IMR-90 (cell line): Measurements from ENCODE around the gene SSC4D. TPM values are rescaled to one million over a fixed set of nuclear protein-coding genes. Genes with fewer than 3 reads are reported as not detected.
"Not testable (repeated sequence)": the region's sequence is repeated elsewhere in the genome, so short reads cannot be mapped to it uniquely, and the experiment has no call there.

Experiments
- ATAC-seq: fragments of 200-7000 bp; cut with Tn5 transposase; 2 replicates; pipeline ENCODE4 v1.9.1; 2020; ENCODE audit warnings: low read depth, mild to moderate bottlenecking, moderate library complexity
- BruUV-seq: library from RNA; stranded (reverse); fragments of 400-500 nt; replicated peaks from 2 replicates; lab custom pipeline; 2021; lab: Mats Ljungman, UMichigan
- CTCF ChIA-PET: fragments of 300-600 bp; formaldehyde crosslinking; extraction: SDS; loops from one replicate; lab custom pipeline; 2021; ENCODE audit warnings: antibody characterized with exemption; lab: Yijun Ruan, JAX
- POLR2A ChIA-PET: fragments of 300-600 bp; sonication (Branson Sonifier 250); formaldehyde crosslinking; loops from one replicate; lab custom pipeline; 2022; ENCODE audit warnings: antibody characterized with exemption; ENCODE audit not compliant: unreplicated experiment; lab: Charles Lee
- DNase-seq: peaks from one replicate; pipeline ENCODE4 v3.0.0; 2013
- H2AFZ ChIP-seq: replicated peaks from 2 replicates; pipeline ENCODE3; 2013; ENCODE audit warnings: low read length, mild to moderate bottlenecking; ENCODE audit not compliant: poor library complexity
- H2AK5ac ChIP-seq: 2 replicates; pipeline ENCODE4 v1.6.1; 2013; ENCODE audit warnings: low read depth, low read length, inconsistent platforms
- H2AK9ac ChIP-seq: replicated peaks from 2 replicates; pipeline ENCODE3; 2013; ENCODE audit warnings: mild to moderate bottlenecking, low read depth, low read length, moderate library complexity; ENCODE audit not compliant: poor library complexity
- H2BK120ac ChIP-seq: 2 replicates; pipeline ENCODE4 v1.6.1; 2013; ENCODE audit warnings: low read depth, low read length, inconsistent platforms
- H2BK15ac ChIP-seq: 3 replicates; pipeline ENCODE4 v1.6.1; 2013; ENCODE audit warnings: low read depth, low read length, inconsistent platforms
- H2BK20ac ChIP-seq: 2 replicates; pipeline ENCODE4 v1.6.1; 2013; ENCODE audit warnings: low read depth, mild to moderate bottlenecking, inconsistent platforms, low read length, moderate library complexity
- H2BK5ac ChIP-seq: 2 replicates; pipeline ENCODE4 v1.6.1; 2013; ENCODE audit warnings: mild to moderate bottlenecking, low read depth, low read length, inconsistent platforms; ENCODE audit not compliant: poor library complexity, severe bottlenecking
- H3K14ac ChIP-seq: replicated peaks from 2 replicates; pipeline ENCODE4 v1.6.1; 2013; ENCODE audit warnings: low read depth, low read length, inconsistent platforms
- H3K18ac ChIP-seq: 2 replicates; pipeline ENCODE4 v1.6.1; 2013; ENCODE audit warnings: low read depth, low read length, control low read depth
- H3K23ac ChIP-seq: 2 replicates; pipeline ENCODE4 v1.6.1; 2013; ENCODE audit warnings: low read depth, low read length, inconsistent platforms
- H3K27ac ChIP-seq: 2 replicates; pipeline ENCODE4 v1.5.1; 2013; ENCODE audit warnings: mild to moderate bottlenecking, control low read depth, low read length; ENCODE audit not compliant: insufficient read depth
- H3K27me3 ChIP-seq: 2 replicates; pipeline ENCODE4 v1.6.1; 2013; ENCODE audit warnings: low read length; ENCODE audit not compliant: control insufficient read depth, insufficient read depth
- H3K36me3 ChIP-seq: 2 replicates; pipeline ENCODE4 v1.6.1; 2013; ENCODE audit warnings: low read length, mixed read lengths; ENCODE audit not compliant: control insufficient read depth, insufficient read depth
- H3K4ac ChIP-seq: 2 replicates; pipeline ENCODE4 v1.6.1; 2013; ENCODE audit warnings: low read depth, low read length, inconsistent platforms
- H3K4me1 ChIP-seq: 2 replicates; pipeline ENCODE4 v1.6.1; 2013; ENCODE audit warnings: low read length, mixed read lengths; ENCODE audit not compliant: control insufficient read depth, insufficient read depth
- H3K4me2 ChIP-seq: 2 replicates; pipeline ENCODE4 v1.6.1; 2013; ENCODE audit warnings: low read depth, mild to moderate bottlenecking, control low read depth, low read length, moderate library complexity
- H3K4me3 ChIP-seq: 2 replicates; pipeline ENCODE4 v1.5.1; 2013; ENCODE audit warnings: low read depth, mild to moderate bottlenecking, control low read depth, low read length, moderate library complexity; ENCODE audit not compliant: insufficient read depth
- H3K56ac ChIP-seq: 2 replicates; pipeline ENCODE4 v1.6.1; 2013; ENCODE audit warnings: low read length, inconsistent platforms; ENCODE audit not compliant: insufficient read depth; ENCODE audit errors: extremely low read depth
- H3K79me1 ChIP-seq, 2 experiments: 2 replicates each; pipeline ENCODE4 v1.6.1; 2013; ENCODE audit warnings: low read length in 2 of 2, inconsistent platforms in 1 of 2, low read depth in 1 of 2
- H3K9ac ChIP-seq: 2 replicates; pipeline ENCODE4 v1.6.1; 2013; ENCODE audit warnings: low read depth, low read length, control low read depth
- H3K9me1 ChIP-seq: 2 replicates; pipeline ENCODE4 v1.6.1; 2013; ENCODE audit warnings: low read length, inconsistent platforms; ENCODE audit not compliant: insufficient read depth
- H3K9me3 ChIP-seq: 2 replicates; pipeline ENCODE4 v1.6.1; 2013; ENCODE audit warnings: low read length; ENCODE audit not compliant: control insufficient read depth, insufficient read depth
- H4K20me1 ChIP-seq: 2 replicates; pipeline ENCODE4 v1.6.1; 2013; ENCODE audit warnings: low read length, inconsistent platforms; ENCODE audit not compliant: insufficient read depth
- H4K5ac ChIP-seq: 2 replicates; pipeline ENCODE4 v1.6.1; 2013; ENCODE audit warnings: mild to moderate bottlenecking, low read depth, low read length, control low read depth
- H4K8ac ChIP-seq, 2 experiments: 2 replicates each; pipeline ENCODE4 v1.6.1; 2013; ENCODE audit warnings: low read depth in 2 of 2, low read length in 2 of 2, control low read depth in 1 of 2, inconsistent platforms in 1 of 2
- H4K91ac ChIP-seq: 2 replicates; pipeline ENCODE4 v1.6.1; 2013; ENCODE audit warnings: low read depth, low read length, inconsistent platforms; ENCODE audit not compliant: insufficient read depth
- RAD21 ChIP-seq: IDR thresholded peaks from 2 replicates; pipeline ENCODE4 v1.6.1; 2012; ENCODE audit warnings: low read length, improper control_type of control experiment
- SMC3 ChIP-seq: fragments of 150-350 bp; IDR thresholded peaks from 2 replicates; pipeline ENCODE4 v1.6.1; 2016; ENCODE audit warnings: low read depth, mild to moderate bottlenecking, antibody characterized with exemption, low read length, moderate library complexity
- WGBS, 2 experiments: methylation state at CpG; one replicate each; pipeline versions ENCODE4 v1.1.5 to v1.1.7; 2013; ENCODE audit warnings: missing lambda C conversion rate in 2 of 2; ENCODE audit not compliant: insufficient read length in 1 of 2; ENCODE audit errors: extremely low coverage in 2 of 2; 5-methylcytosine and 5-hydroxymethylcytosine counted together
- dilution Hi-C: fragments of 300-500 bp; cut with HindIII; formaldehyde crosslinking; loops from one replicate; pipeline ENCODE4 v1.14.3; 2018; ENCODE audit warnings: low sequenced_read_pairs; ENCODE audit not compliant: unreplicated experiment
- in situ Hi-C: fragments of 300-500 bp; cut with MboI; formaldehyde crosslinking; loops from 3 replicates; pipeline ENCODE4 v1.14.3; 2019; ENCODE audit warnings: low sequenced_read_pairs, inconsistent platforms, mixed read lengths
- intact Hi-C: fragments of 100-400 bp; cut with micrococcal nuclease; formaldehyde crosslinking; loops from 2 replicates; pipeline ENCODE4 v1.10.0; 2022
- polyA plus RNA-seq, 3 experiments: library from polyadenylated mRNA; depleted of rRNA; stranded (reverse); fragments of >200 nt; gene quantifications; 2 replicates each; pipeline ENCODE4 v1.2.3, GENCODE V29; 2012; ENCODE audit warnings: low replicate concordance in 1 of 3
- total RNA-seq: library from RNA; depleted of rRNA; stranded (reverse); fragments of >200 nt; gene quantifications from 2 replicates; pipeline ENCODE4 v1.2.3, GENCODE V29; 2012
- TF ChIP-seq, protein P1 (sequence below): conservative IDR thresholded peaks from 2 replicates; pipeline ENCODE4 v1.5.1; 2012; ENCODE audit warnings: mild to moderate bottlenecking, low read depth, low read length, improper control_type of control experiment

SSC4D gene
- total and polyA plus RNA-seq, 2 of the 4 experiments (the other 2 are of a cell fraction) = 0.36 to 0.70 TPM

DNA sequence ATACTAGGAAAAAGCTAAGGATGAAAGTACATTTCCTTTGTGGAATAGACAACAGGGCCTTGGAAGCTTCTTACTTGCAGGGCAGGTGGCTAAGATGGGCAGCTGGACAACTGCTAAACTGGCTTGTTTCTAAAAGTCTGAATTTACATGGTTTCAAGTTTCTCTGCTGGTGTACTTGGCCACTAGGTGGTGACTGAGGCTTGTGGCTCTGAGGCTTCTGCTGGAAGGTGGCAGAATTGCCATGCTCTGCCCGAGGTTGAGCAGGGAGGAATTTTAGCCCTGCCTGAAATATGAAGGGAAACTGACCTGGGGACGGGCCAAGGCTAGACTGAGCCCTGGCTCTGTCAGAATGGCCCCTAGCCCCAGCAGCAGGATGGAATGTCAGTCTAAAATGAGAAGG, 28.4 kb upstream of the SSC4D start:
- WGBS, 2 experiments = no CpG with 5 or more reads among the region's 2 CpGs
- BruUV-seq, H3K36me3 ChIP-seq, H3K4ac ChIP-seq, H3K4me1 ChIP-seq, H2BK120ac ChIP-seq, H3K27ac ChIP-seq, H3K56ac ChIP-seq, H2AK5ac ChIP-seq, H3K9me1 ChIP-seq, H3K14ac ChIP-seq, H2BK5ac ChIP-seq, H2BK20ac ChIP-seq, H4K5ac ChIP-seq, intact Hi-C loops, H2BK15ac ChIP-seq, H4K20me1 ChIP-seq, H4K91ac ChIP-seq, H3K4me3 ChIP-seq, dilution Hi-C loops, H4K8ac ChIP-seq, H2AFZ ChIP-seq, H3K79me1 ChIP-seq, H2AK9ac ChIP-seq, in situ Hi-C loops, H3K4me2 ChIP-seq, H3K23ac ChIP-seq, H3K27me3 ChIP-seq, H3K18ac ChIP-seq, H3K9ac ChIP-seq, POLR2A ChIA-PET, CTCF ChIA-PET, H3K9me3 ChIP-seq: not testable (repeated sequence)
- TF ChIP-seq SMC3 (peak; percentile 62), RAD21 (peak; percentile 64)
- TF ChIP-seq, protein P1, sequence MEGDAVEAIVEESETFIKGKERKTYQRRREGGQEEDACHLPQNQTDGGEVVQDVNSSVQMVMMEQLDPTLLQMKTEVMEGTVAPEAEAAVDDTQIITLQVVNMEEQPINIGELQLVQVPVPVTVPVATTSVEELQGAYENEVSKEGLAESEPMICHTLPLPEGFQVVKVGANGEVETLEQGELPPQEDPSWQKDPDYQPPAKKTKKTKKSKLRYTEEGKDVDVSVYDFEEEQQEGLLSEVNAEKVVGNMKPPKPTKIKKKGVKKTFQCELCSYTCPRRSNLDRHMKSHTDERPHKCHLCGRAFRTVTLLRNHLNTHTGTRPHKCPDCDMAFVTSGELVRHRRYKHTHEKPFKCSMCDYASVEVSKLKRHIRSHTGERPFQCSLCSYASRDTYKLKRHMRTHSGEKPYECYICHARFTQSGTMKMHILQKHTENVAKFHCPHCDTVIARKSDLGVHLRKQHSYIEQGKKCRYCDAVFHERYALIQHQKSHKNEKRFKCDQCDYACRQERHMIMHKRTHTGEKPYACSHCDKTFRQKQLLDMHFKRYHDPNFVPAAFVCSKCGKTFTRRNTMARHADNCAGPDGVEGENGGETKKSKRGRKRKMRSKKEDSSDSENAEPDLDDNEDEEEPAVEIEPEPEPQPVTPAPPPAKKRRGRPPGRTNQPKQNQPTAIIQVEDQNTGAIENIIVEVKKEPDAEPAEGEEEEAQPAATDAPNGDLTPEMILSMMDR = peak; percentile 57
- DNase-seq (peak; percentile 86), ATAC-seq (peak; percentile 92)
